CD4-positive, alpha-beta T cell treated with Interleukin-6 for 4 hours (primary cell): ENCODE measurements around the gene PRR16.

ENCODE experiments used
- DNase-seq: peaks from one replicate; pipeline ENCODE4 v3.0.0-alpha.2; 2020; ENCODE audit warnings: mixed read lengths

Gene PRR16

GRCh38 chr5:120464627-120465435 lies 731 bp downstream of the PRR16 start:
- DNase-seq, result no peak

DNA sequence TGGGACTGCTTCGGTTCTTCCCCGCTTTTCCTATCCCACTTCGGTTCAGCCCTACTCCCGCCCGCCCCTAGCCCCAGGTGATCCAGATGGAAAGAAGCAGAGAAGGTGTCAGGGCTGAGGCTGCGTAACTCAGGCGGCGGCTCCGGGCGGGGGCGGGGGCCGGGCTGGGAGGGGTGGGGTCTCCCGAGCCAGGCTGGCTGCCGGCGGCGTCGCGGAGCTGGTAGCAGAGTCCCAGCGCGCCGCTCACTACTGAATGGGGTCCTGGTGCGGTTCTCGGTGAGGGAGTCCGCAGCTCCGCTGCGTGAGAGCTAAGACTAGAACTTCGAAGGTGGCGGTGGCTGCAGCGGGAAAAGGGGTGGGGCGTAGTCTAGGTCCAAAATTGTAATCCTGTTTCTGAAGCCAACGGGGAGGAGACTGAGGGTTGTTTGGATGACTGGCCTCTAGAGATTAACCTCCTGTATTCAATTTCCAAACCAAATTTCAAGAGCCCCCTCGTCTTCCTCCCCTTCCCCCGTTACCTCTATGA lies 1.4 kb downstream of the PRR16 start:
- no peak for DNase-seq

GRCh38 chr5:120466341-120467006 lies 2.4 kb downstream of the PRR16 start:
- no peak for DNase-seq

- DNase-seq, result no peak
Observed at GRCh38 chr5:120471971-120472370, 7.9 kb downstream of the PRR16 start.

DNA sequence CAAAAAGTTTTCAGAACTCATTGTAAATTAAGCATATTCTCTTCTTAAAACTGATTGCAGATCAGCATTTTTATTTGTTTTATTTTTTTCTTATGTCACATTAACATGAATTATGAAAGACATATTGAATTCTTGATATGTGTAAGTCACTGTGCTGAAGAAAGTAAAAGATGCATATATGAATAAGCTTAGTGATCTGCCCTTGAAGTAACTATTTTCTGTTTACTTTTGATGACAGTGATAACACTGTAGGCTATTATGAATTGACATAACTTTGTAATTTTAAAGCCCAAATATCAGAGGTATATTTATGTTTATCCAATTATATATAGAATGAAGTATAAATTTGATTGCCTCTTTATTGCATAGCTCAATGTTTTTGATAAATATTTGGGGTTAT lies 8.8 kb downstream of the PRR16 start:
- DNase-seq, result no peak

DNA sequence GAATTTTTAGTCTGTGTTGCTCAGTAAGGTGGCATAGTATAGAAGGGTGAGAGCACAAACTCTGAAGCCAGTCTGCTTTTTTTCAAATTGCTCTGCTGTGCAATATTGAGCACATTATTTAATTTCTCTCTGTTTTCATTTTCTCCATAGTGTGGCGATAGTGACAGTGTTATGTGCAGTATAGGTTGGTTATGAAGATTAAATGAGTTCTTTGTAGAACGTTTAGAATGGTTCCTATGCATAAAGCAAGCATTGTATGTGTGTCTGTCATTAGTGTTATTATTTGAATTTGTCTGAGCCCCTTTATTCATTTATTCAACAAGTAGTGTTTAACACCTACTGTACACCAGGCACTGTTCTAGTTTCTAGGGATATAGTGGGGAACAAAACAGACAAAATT lies 9.2 kb downstream of the PRR16 start:
- no peak for DNase-seq

- no peak for DNase-seq
Observed at GRCh38 chr5:120476063-120476462, 12.0 kb downstream of the PRR16 start.

GRCh38 chr5:120479066-120479465 lies 15.0 kb downstream of the PRR16 start:
- DNase-seq, result no peak

- no peak for DNase-seq
Observed at GRCh38 chr5:120499876-120500563, 35.9 kb downstream of the PRR16 start.

- DNase-seq, result no peak
Observed at GRCh38 chr5:120502531-120502930, 38.4 kb downstream of the PRR16 start.

GRCh38 chr5:120503341-120503740 lies 39.2 kb downstream of the PRR16 start:
- no peak for DNase-seq

DNA sequence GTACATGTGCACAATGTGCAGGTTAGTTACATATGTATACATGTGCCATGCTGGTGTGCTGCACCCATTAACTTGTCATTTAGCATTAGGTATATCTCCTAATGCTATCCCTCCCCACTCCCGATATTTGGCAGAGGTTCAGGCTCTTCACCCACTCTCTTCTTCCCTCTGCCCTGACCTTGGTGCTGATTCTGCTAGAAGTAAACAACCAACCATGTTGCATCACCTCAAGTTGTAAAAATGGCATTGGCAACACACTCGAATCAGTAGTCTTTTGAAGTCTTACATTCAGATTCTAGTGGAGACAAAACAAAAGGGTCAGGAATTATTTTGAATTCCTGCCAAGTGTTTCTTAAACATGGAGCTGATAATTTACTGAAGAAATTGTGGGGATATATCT lies 40.0 kb downstream of the PRR16 start:
- no peak for DNase-seq

- DNase-seq, result no peak
Observed at GRCh38 chr5:120507197-120507596, 43.1 kb downstream of the PRR16 start.

DNA sequence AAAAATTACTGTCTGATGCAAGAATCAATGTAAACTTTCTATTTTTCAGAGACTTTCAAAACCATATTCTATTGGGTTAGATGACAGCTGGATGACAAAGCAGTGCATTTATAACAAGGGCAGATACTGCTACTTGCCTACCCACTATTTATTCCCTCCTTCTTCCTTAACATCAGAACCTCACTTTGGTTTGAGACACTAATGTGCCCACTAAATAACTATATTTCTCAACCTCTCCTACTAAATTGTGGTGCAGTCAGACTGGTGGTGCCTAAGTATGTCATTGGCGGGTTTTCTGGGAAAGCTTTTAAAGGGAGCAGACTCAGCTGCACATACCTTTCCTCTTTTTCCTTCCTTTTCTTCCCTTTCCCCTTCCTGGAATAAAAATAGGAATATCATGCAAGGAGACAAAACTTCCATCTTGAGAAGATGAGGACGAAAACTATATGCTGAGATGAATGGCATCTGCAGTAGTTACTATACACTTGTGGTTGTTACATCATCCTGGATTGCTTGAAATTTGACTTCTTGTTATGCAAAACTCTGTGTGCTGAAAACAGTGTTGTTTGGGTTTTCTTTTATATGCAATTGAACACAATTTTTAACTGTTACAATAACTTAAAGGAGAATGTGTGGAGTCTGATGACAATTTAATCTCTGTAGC lies 43.8 kb downstream of the PRR16 start:
- DNase-seq, result no peak

- no peak for DNase-seq
Observed at GRCh38 chr5:120509053-120509452, 45.0 kb downstream of the PRR16 start.

- no peak for DNase-seq
Observed at GRCh38 chr5:120510098-120510637, 46.1 kb downstream of the PRR16 start.

GRCh38 chr5:120510994-120511686 lies 47.0 kb downstream of the PRR16 start:
- DNase-seq, result no peak

GRCh38 chr5:120512068-120512467 lies 48.0 kb downstream of the PRR16 start:
- DNase-seq, result no peak

DNA sequence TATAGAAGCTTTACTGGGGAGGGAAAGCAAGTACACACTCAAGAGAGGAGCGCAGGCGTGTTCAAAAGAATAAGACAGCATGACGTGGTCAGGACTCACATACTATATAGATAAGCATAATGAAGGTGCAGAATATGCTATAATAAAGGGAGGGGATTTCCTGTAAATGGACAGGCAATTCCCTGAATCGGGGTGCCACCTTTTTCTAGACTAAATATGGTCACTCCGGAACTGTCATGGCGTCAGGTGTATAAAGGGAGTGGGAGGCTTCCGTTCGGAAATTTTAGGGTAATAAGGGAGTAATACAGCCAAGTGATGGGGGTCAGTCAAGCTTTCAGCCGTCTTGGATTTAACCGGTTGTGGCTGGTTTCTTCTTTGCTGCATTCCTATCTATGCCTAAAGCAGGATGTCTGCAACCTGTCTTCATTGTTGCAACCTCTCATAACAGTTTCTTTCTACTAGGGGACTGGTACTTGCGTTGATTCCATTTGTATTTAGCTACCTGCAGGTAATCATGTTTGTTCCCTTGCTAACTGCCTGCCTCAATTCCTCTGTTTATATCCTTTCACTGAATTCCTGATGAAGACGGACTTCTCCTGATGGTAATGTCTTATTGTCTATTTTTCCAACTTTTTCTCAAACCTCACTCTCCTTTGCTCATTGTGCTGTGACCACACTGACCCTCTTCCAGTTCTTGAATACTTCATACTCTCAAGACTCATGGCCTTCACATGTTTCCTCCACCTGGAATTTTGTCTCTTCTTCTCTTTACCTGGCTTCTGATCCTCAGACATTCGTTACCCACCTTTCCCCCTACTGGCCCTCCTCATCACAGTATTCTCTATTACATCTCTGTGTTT lies 48.9 kb downstream of the PRR16 start:
- DNase-seq, result no peak

DNA sequence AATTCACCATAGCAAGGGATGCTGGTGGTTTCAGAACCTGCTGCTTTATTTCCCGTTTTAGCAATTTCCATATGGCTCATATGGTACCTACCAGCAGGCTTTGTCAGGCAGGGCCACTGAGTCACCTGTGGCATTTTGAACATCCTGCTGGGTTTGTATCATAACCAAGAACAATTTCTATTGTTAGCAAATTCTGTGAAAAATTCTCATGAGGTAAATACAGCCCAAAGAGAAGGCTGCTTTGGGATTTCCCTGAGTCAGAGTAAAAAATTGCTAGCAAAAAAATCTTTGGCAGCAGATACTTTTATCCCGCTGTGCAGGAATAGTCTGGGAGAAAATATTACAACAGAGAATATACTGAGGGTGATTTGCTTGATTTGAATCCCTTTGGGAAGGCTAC lies 52.7 kb downstream of the PRR16 start:
- DNase-seq, result no peak

DNA sequence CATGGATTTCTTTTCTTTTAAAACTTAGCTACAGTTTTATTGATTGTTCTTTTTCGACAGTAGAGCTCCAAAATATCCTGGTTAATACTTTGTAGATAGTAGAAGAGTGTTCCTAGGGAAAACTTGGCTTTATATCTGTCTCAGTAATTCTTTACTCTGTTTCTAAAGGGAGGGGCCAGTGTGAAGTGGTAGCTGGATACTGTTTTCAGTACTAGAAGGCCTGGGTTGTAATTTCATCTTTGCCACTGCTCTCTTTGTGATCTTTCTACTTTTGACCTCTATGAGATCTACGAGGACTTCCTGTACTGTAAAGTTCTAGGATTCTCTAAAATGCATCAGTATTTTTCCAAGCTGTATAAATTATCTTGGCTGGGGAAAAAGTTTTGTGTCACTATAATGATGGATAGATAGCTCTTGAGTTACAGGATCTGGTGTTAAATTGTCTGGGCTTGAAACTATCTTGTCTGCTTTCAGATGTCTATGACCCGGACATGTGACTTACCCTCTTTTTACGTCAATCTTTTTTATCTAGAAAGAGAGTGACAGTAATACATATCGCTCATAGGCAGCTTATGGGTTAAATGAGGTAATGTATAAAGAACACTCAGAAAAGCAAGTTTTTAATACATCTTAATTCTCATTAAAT lies 53.6 kb downstream of the PRR16 start:
- DNase-seq, result no peak
